ENCODE measurements around the gene CLIP2. TPM values are rescaled to one million over a fixed set of nuclear protein-coding genes. Genes with fewer than 3 reads are reported as not detected.

Gene CLIP2
- polyA plus RNA-seq, 1 donor from 2014 or later: 25.7 TPM

DNA sequence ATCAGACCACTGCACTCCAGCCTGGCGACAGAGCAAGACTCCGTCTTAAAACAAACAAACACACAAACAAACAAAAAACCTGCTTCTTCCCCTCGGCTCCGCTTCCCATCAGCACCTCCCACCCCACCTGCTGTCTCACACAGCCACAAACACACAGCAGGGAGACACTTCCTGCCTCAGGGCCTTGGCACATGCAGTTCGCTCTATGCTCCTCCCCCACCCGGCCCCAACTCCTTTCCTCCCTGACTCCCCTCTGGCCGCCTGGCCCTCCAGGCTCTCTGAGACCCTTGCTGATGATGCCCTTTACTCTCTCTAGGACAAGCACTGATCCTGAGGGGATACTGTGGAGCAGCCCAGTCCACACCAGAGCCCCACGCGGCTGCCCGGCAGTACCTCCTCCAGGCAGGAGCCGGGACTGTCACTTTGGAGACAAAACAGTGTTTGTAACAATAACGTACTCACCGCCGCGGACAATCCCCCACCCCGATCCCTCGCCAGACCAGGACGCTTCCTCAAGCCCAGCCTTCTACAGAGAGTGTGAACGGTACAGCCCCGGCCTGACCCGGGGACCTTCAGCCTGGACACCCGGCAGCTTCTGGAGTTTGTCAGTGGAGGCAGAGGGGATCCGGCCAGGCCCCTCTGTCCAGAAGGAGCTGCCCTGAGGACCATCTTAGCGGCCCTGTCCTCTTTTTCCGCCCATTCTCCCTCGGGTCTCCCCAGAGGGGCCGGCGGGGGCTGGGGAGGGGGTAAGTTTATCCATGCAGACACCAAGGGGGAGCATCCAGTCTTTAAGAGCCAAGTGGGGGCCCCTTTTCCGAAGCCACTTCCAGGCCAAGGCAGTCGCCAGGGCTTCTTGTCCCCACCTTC lies 114.5 kb downstream of the CLIP2 start:
- Histone ChIP-seq H4K20me1 (ENCODE audit: insufficient read depth) (no peaks in the 10 kb centered on the region), H3K4me2 (ENCODE audit: low read length) (no peak overlapping the region), H3K79me2 (replicated peaks; ENCODE audit: insufficient read depth, low read length) (no peaks in the 10 kb centered on the region), H3F3A (ENCODE audit: insufficient read depth, low read length, poor library complexity, severe bottlenecking) (no peaks in the 10 kb centered on the region), H3K27me3 (ENCODE audit: insufficient read depth, low read depth, low read length) (no peaks in the 10 kb centered on the region), H2AFZ (ENCODE audit: low read depth, low read length) (no peak overlapping the region), H3K4me3 (ENCODE audit: low read length) (no peak overlapping the region), H3K9me3 (ENCODE audit: low read length) (no peaks in the 10 kb centered on the region), H3K27ac (ENCODE audit: low read length) (no peak overlapping the region), H3K9ac (ENCODE audit: low read length) (no peak overlapping the region), H3K9me2 (ENCODE audit: insufficient read depth, low read length) (no peaks in the 10 kb centered on the region), H3K36me3 (ENCODE audit: insufficient read depth, low read length) (no peaks in the 10 kb centered on the region)
- TF ChIP-seq RAD21 (conservative IDR thresholded peaks at IDR 0.05) (no peak), POLR2AphosphoS5 (IDR thresholded peaks at IDR 0.05) (no peak), EP300 (conservative IDR thresholded peaks at IDR 0.05; ENCODE audit: poor library complexity, severe bottlenecking) (no peak), EZH2 (IDR thresholded peaks at IDR 0.05; ENCODE audit: borderline replicate concordance, insufficient read depth, low read length, poor library complexity, severe bottlenecking) (no peak), SMC3 (conservative IDR thresholded peaks at IDR 0.05; ENCODE audit: poor library complexity) (no peak), MXI1 (conservative IDR thresholded peaks at IDR 0.05; ENCODE audit: poor library complexity, severe bottlenecking) (no peak)
- TF ChIP-seq, protein P1, sequence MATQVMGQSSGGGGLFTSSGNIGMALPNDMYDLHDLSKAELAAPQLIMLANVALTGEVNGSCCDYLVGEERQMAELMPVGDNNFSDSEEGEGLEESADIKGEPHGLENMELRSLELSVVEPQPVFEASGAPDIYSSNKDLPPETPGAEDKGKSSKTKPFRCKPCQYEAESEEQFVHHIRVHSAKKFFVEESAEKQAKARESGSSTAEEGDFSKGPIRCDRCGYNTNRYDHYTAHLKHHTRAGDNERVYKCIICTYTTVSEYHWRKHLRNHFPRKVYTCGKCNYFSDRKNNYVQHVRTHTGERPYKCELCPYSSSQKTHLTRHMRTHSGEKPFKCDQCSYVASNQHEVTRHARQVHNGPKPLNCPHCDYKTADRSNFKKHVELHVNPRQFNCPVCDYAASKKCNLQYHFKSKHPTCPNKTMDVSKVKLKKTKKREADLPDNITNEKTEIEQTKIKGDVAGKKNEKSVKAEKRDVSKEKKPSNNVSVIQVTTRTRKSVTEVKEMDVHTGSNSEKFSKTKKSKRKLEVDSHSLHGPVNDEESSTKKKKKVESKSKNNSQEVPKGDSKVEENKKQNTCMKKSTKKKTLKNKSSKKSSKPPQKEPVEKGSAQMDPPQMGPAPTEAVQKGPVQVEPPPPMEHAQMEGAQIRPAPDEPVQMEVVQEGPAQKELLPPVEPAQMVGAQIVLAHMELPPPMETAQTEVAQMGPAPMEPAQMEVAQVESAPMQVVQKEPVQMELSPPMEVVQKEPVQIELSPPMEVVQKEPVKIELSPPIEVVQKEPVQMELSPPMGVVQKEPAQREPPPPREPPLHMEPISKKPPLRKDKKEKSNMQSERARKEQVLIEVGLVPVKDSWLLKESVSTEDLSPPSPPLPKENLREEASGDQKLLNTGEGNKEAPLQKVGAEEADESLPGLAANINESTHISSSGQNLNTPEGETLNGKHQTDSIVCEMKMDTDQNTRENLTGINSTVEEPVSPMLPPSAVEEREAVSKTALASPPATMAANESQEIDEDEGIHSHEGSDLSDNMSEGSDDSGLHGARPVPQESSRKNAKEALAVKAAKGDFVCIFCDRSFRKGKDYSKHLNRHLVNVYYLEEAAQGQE (IDR thresholded peaks at IDR 0.05; ENCODE audit: borderline replicate concordance): no peak
- TF ChIP-seq, protein P2, sequence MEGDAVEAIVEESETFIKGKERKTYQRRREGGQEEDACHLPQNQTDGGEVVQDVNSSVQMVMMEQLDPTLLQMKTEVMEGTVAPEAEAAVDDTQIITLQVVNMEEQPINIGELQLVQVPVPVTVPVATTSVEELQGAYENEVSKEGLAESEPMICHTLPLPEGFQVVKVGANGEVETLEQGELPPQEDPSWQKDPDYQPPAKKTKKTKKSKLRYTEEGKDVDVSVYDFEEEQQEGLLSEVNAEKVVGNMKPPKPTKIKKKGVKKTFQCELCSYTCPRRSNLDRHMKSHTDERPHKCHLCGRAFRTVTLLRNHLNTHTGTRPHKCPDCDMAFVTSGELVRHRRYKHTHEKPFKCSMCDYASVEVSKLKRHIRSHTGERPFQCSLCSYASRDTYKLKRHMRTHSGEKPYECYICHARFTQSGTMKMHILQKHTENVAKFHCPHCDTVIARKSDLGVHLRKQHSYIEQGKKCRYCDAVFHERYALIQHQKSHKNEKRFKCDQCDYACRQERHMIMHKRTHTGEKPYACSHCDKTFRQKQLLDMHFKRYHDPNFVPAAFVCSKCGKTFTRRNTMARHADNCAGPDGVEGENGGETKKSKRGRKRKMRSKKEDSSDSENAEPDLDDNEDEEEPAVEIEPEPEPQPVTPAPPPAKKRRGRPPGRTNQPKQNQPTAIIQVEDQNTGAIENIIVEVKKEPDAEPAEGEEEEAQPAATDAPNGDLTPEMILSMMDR (IDR thresholded peaks at IDR 0.05; ENCODE audit: poor library complexity, severe bottlenecking): no peak

DNA sequence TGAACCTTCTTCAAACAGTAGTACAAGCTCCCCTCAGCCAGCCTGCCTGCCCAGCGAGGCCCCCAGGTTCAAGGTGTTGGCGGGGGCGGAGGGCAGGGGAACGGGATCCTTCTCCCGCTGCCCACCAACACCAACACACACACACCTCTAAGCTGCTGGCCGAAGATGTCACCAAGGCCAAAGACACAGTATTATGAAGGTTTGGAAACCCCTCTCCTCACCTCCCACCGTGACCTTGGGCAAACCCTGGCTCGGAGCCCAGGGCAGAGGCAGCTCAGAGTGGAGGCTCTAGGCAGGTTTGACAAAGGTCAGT lies 115.1 kb downstream of the CLIP2 start:
- Histone ChIP-seq H2AFZ (ENCODE audit: low read depth, low read length) (no peak overlapping the region), H3F3A (ENCODE audit: insufficient read depth, low read length, poor library complexity, severe bottlenecking) (no peaks in the 10 kb centered on the region), H3K79me2 (replicated peaks; ENCODE audit: insufficient read depth, low read length) (no peaks in the 10 kb centered on the region), H3K9me3 (ENCODE audit: low read length) (no peaks in the 10 kb centered on the region), H3K9me2 (ENCODE audit: insufficient read depth, low read length) (no peaks in the 10 kb centered on the region), H4K20me1 (ENCODE audit: insufficient read depth) (no peaks in the 10 kb centered on the region), H3K9ac (ENCODE audit: low read length) (no peak overlapping the region), H3K27me3 (ENCODE audit: insufficient read depth, low read depth, low read length) (no peaks in the 10 kb centered on the region), H3K27ac (ENCODE audit: low read length) (no peak overlapping the region), H3K36me3 (ENCODE audit: insufficient read depth, low read length) (no peaks in the 10 kb centered on the region), H3K4me3 (ENCODE audit: low read length) (no peak overlapping the region), H3K4me2 (ENCODE audit: low read length) (no peak overlapping the region)
- TF ChIP-seq POLR2AphosphoS5 (IDR thresholded peaks at IDR 0.05) (no peak), SMC3 (conservative IDR thresholded peaks at IDR 0.05; ENCODE audit: poor library complexity) (no peak), MXI1 (conservative IDR thresholded peaks at IDR 0.05; ENCODE audit: poor library complexity, severe bottlenecking) (no peak), RAD21 (conservative IDR thresholded peaks at IDR 0.05) (no peak), EP300 (conservative IDR thresholded peaks at IDR 0.05; ENCODE audit: poor library complexity, severe bottlenecking) (no peak), TAF1 (IDR thresholded peaks at IDR 0.05; ENCODE audit: low read depth) (no peak), EZH2 (IDR thresholded peaks at IDR 0.05; ENCODE audit: borderline replicate concordance, insufficient read depth, low read length, poor library complexity, severe bottlenecking) (no peak)
- TF ChIP-seq, protein P2 (IDR thresholded peaks at IDR 0.05; ENCODE audit: poor library complexity, severe bottlenecking): no peak
- TF ChIP-seq, protein P1 (IDR thresholded peaks at IDR 0.05; ENCODE audit: borderline replicate concordance): no peak

All from neural cell (in vitro differentiated cells).